ENCODE measurements around the gene GAB3. TPM values are rescaled to one million over a fixed set of nuclear protein-coding genes. Genes with fewer than 3 reads are reported as not detected.

GAB3 gene
- total RNA-seq, 1 experiment from 2014 or later = 0.72 TPM

- Mint-ChIP-seq H3K27me3 (ENCODE audit: low read depth) (no peaks in the 10 kb centered on the region), H3K4me3 (no peak overlapping the region), H3K36me3 (no peaks in the 10 kb centered on the region), H3K9me3 (no peaks in the 10 kb centered on the region), H3K4me1 (peaks cover 13% of the 10 kb centered on the region), H3K27ac (no peak overlapping the region)
- ChIA-PET POLR2A (no interaction called here), CTCF (no interaction called here)
- DNase-seq (ENCODE audit: low spot score) (no peak), ATAC-seq (no peak)
- TF ChIP-seq ZBTB21 (CRISPR knock-in tag; IDR thresholded peaks at IDR 0.05; ENCODE audit: borderline replicate concordance) (no peak), ZNF263 (CRISPR knock-in tag; IDR thresholded peaks at IDR 0.05; ENCODE audit: low read depth) (no peak), ARID4B (CRISPR knock-in tag; IDR thresholded peaks at IDR 0.05; ENCODE audit: borderline replicate concordance) (no peak), AFF4 (CRISPR knock-in tag; IDR thresholded peaks at IDR 0.05; ENCODE audit: borderline replicate concordance) (no peak), ZNF317 (CRISPR knock-in tag; IDR thresholded peaks at IDR 0.05; ENCODE audit: borderline replicate concordance, low read depth) (no peak), NFATC4 (CRISPR knock-in tag; IDR thresholded peaks at IDR 0.05) (no peak), PRDM15 (CRISPR knock-in tag; IDR thresholded peaks at IDR 0.05) (no peak)
These were observed 40.6 kb upstream of the GAB3 start for GRCh38 chrX:154791467-154791866.

GRCh38 chrX:154785716-154786115 is 34.8 kb upstream of the GAB3 start:
- no peak overlapping the region for H3K4me3 Mint-ChIP-seq
- no peaks in the 10 kb centered on the region; the same call in 1 of the 2 replicates for H3K27me3 Mint-ChIP-seq (ENCODE audit: low read depth)
- ATAC-seq (no peak), DNase-seq (ENCODE audit: low spot score) (no peak)
- CTCF ChIA-PET = no interaction called here
- H3K4me1 Mint-ChIP-seq = peaks cover 24% of the 10 kb centered on the region
- H3K27ac Mint-ChIP-seq = no peak overlapping the region
- POLR2A ChIA-PET = no interaction called here
- no peaks in the 10 kb centered on the region for H3K9me3 Mint-ChIP-seq
- no peaks in the 10 kb centered on the region for H3K36me3 Mint-ChIP-seq
- TF ChIP-seq ZNF532 (CRISPR knock-in tag; IDR thresholded peaks at IDR 0.05; ENCODE audit: borderline replicate concordance) (no peak), FOXP4 (CRISPR knock-in tag; IDR thresholded peaks at IDR 0.05) (no peak), HMGXB4 (CRISPR knock-in tag; IDR thresholded peaks at IDR 0.05) (no peak), ZNF263 (CRISPR knock-in tag; IDR thresholded peaks at IDR 0.05; ENCODE audit: low read depth) (no peak), ERG (CRISPR knock-in tag; IDR thresholded peaks at IDR 0.05) (no peak), SOX15 (CRISPR knock-in tag; IDR thresholded peaks at IDR 0.05) (no peak)

All from WTC11 (cell line).